H1 (cell line): Measurements from ENCODE around the gene METTL14. TPM values are rescaled to one million over a fixed set of nuclear protein-coding genes. Genes with fewer than 3 reads are reported as not detected.

Experiments used
- CTCF ChIA-PET: fragments of 300-600 bp; sonication (Branson Sonifier 250); formaldehyde crosslinking; loops from one replicate; lab custom pipeline; 2021; ENCODE audit not compliant: partially characterized antibody; lab: Charles Lee
- POLR2A ChIA-PET: fragments of 300-600 bp; sonication (Branson Sonifier 250); formaldehyde crosslinking; loops from one replicate; lab custom pipeline; 2021; ENCODE audit warnings: inconsistent platforms; ENCODE audit not compliant: partially characterized antibody; lab: Charles Lee
- DNase-seq, 2 experiments: peaks; one replicate each; pipeline versions ENCODE4 v3.0.0 to v3.0.0-alpha.2; 2010 to 2022; ENCODE audit warnings: low spot score in 2 of 2, low read depth in 1 of 2, mixed read lengths in 1 of 2
- FAIRE-seq: peaks from 2 replicates; lab custom pipeline; 2011; peaks lifted over from hg19 to GRCh38; lab: Jason Lieb, UNC
- H2AFZ ChIP-seq: 2 replicates; pipeline ENCODE4 v1.8.1; 2012; ENCODE audit warnings: low read length, inconsistent platforms
- H2AK5ac ChIP-seq: 2 replicates; pipeline ENCODE4 v1.6.1; 2013; ENCODE audit warnings: low read depth, low read length
- H2BK120ac ChIP-seq: replicated peaks from 2 replicates; pipeline ENCODE3; 2013; ENCODE audit warnings: low read depth, low read length, inconsistent platforms
- H2BK12ac ChIP-seq: 2 replicates; pipeline ENCODE4 v1.6.1; 2013; ENCODE audit warnings: low read depth, low read length
- H2BK15ac ChIP-seq: 2 replicates; pipeline ENCODE4 v1.6.1; 2013; ENCODE audit warnings: low read length
- H2BK20ac ChIP-seq: 2 replicates; pipeline ENCODE4 v1.6.1; 2013; ENCODE audit warnings: low read length
- H2BK5ac ChIP-seq: 2 replicates; pipeline ENCODE4 v1.6.1; 2013; ENCODE audit warnings: low read depth, low read length
- H3K14ac ChIP-seq: 2 replicates; pipeline ENCODE4 v1.6.1; 2013; ENCODE audit warnings: inconsistent platforms; ENCODE audit not compliant: insufficient read length
- H3K18ac ChIP-seq: 2 replicates; pipeline ENCODE4 v1.6.1; 2013; ENCODE audit warnings: low read length; ENCODE audit errors: extremely low read depth
- H3K23ac ChIP-seq: 2 replicates; pipeline ENCODE4 v1.6.1; 2013; ENCODE audit warnings: inconsistent platforms; ENCODE audit not compliant: insufficient read length
- H3K23me2 ChIP-seq: 2 replicates; pipeline ENCODE4 v1.6.1; 2013; ENCODE audit warnings: low read depth, low read length
- H3K27ac ChIP-seq: 2 replicates; pipeline ENCODE4 v1.6.1; 2011; ENCODE audit warnings: low read depth, low read length, inconsistent platforms
- H3K27me3 ChIP-seq, 4 experiments: replicated peaks in 1 of 4; 1 replicate in 1 of 4; 2 replicates in 3 of 4; pipeline versions ENCODE4 v1.6.1 to v1.8.1; 2011 to 2013; ENCODE audit warnings: low read length in 3 of 4, mild to moderate bottlenecking in 3 of 4, inconsistent platforms in 2 of 4, mixed read lengths in 2 of 4, moderate library complexity in 1 of 4; ENCODE audit not compliant: control insufficient read depth in 3 of 4, insufficient read depth in 3 of 4; ENCODE audit errors: extremely low read depth in 1 of 4
- H3K36me3 ChIP-seq, 4 experiments: 2 replicates each; pipeline versions ENCODE4 v1.6.1 to v1.8.1; 2011 to 2013; ENCODE audit warnings: mild to moderate bottlenecking in 4 of 4, low read length in 3 of 4, moderate library complexity in 2 of 4, control low read depth in 1 of 4, inconsistent platforms in 1 of 4; ENCODE audit not compliant: insufficient read depth in 4 of 4, control insufficient read depth in 2 of 4
- H3K4ac ChIP-seq: replicated peaks from 2 replicates; pipeline ENCODE3; 2013; ENCODE audit warnings: low read length, low read depth, mixed read lengths, inconsistent platforms; ENCODE audit not compliant: insufficient read length
- H3K4me1 ChIP-seq, 4 experiments: replicated peaks in 1 of 4; 1 replicate in 1 of 4; 2 replicates in 3 of 4; pipeline versions ENCODE4 v1.6.1 to v1.8.1; 2011 to 2013; ENCODE audit warnings: low read length in 3 of 4, inconsistent platforms in 2 of 4, mixed read lengths in 1 of 4; ENCODE audit not compliant: insufficient read depth in 4 of 4, control insufficient read depth in 3 of 4
- H3K4me2 ChIP-seq, 2 experiments: 2 replicates each; pipeline versions ENCODE4 v1.6.1 to v1.8.1; 2011 to 2013; ENCODE audit warnings: low read depth in 2 of 2, low read length in 2 of 2, control low read depth in 1 of 2, inconsistent platforms in 1 of 2, mild to moderate bottlenecking in 1 of 2; ENCODE audit not compliant: insufficient read depth in 1 of 2
- H3K4me3 ChIP-seq, 4 experiments: fragments of 200-600, 300-600 bp in 1 of 4; sonication (generic), shearing (Covaris generic), sonication (Bioruptor Twin) in 1 of 4; 2 replicates each; pipeline versions ENCODE4 v1.5.1 to v1.8.1; 2011 to 2016; ENCODE audit warnings: low read length in 4 of 4, low read depth in 3 of 4, control low read depth in 2 of 4, inconsistent platforms in 2 of 4, mild to moderate bottlenecking in 2 of 4, mixed read lengths in 1 of 4, moderate library complexity in 1 of 4; ENCODE audit not compliant: insufficient read depth in 2 of 4; ENCODE audit errors: extremely low read depth in 1 of 4
- H3K56ac ChIP-seq: replicated peaks from 2 replicates; pipeline ENCODE3; 2013; ENCODE audit warnings: low read depth, mild to moderate bottlenecking, mixed read lengths, low read length, inconsistent platforms; ENCODE audit not compliant: insufficient read length
- H3K79me1 ChIP-seq: 2 replicates; pipeline ENCODE4 v1.6.1; 2013; ENCODE audit warnings: low read depth, low read length, control low read depth
- H3K79me2 ChIP-seq, 2 experiments: 2 replicates each; pipeline versions ENCODE4 v1.6.1 to v1.8.1; 2012 to 2013; ENCODE audit warnings: low read length in 2 of 2, mild to moderate bottlenecking in 2 of 2, inconsistent platforms in 1 of 2; ENCODE audit not compliant: insufficient read depth in 2 of 2, control insufficient read depth in 1 of 2
- H3K9ac ChIP-seq, 4 experiments: replicated peaks in 1 of 4; 1 replicate in 1 of 4; 2 replicates in 3 of 4; pipeline versions ENCODE4 v1.6.1 to v1.8.1; 2011 to 2013; ENCODE audit warnings: low read depth in 3 of 4, low read length in 3 of 4, control low read depth in 2 of 4, mild to moderate bottlenecking in 2 of 4, moderate library complexity in 2 of 4, inconsistent platforms in 1 of 4; ENCODE audit errors: extremely low read depth in 1 of 4
- H3K9me3 ChIP-seq, 2 experiments: 2 replicates each; pipeline versions ENCODE4 v1.6.1 to v1.8.1; 2012 to 2013; ENCODE audit warnings: mild to moderate bottlenecking in 2 of 2, moderate library complexity in 2 of 2, control low read depth in 1 of 2, inconsistent platforms in 1 of 2, low read depth in 1 of 2, low read length in 1 of 2, mixed read lengths in 1 of 2; ENCODE audit not compliant: insufficient read depth in 2 of 2
- H4K20me1 ChIP-seq, 2 experiments: replicated peaks in 1 of 2; 2 replicates each; pipeline versions ENCODE3 to v1.8.1; 2011 to 2013; ENCODE audit warnings: inconsistent platforms in 2 of 2, low read length in 2 of 2, mild to moderate bottlenecking in 1 of 2; ENCODE audit not compliant: insufficient read depth in 2 of 2, control insufficient read depth in 1 of 2
- H4K5ac ChIP-seq: 2 replicates; pipeline ENCODE4 v1.6.1; 2013; ENCODE audit warnings: low read length, low read depth, mixed read lengths, inconsistent platforms; ENCODE audit not compliant: insufficient read length
- H4K8ac ChIP-seq: 2 replicates; pipeline ENCODE4 v1.8.0; 2013; ENCODE audit warnings: mild to moderate bottlenecking, moderate library complexity, low read length, inconsistent platforms; ENCODE audit not compliant: insufficient read depth; ENCODE audit errors: extremely low read depth
- H4K91ac ChIP-seq: replicated peaks from 2 replicates; pipeline ENCODE3; 2013; ENCODE audit warnings: low read length, mixed read lengths, inconsistent platforms; ENCODE audit not compliant: insufficient read length
- CBX5 ChIP-seq: fragments of 300-800, 300-1000 bp; sonication (generic); IDR thresholded peaks from 2 replicates; pipeline ENCODE4 v1.7.1; 2016; ENCODE audit warnings: antibody characterized with exemption, low read length, low read depth
- EP300 ChIP-seq, 2 experiments: IDR thresholded peaks; 1 replicate in 1 of 2; 2 replicates in 1 of 2; pipeline ENCODE4 v1.6.1; 2011 to 2012; ENCODE audit warnings: low read depth in 2 of 2, low read length in 2 of 2, mild to moderate bottlenecking in 2 of 2, borderline replicate concordance in 1 of 2, inconsistent platforms in 1 of 2, moderate library complexity in 1 of 2
- EZH2 ChIP-seq: fragments of 200-600 bp; sonication (generic); IDR thresholded peaks from 2 replicates; pipeline ENCODE4 v1.7.1; 2012; ENCODE audit warnings: low read depth, mild to moderate bottlenecking, moderate library complexity, low read length, inconsistent platforms; ENCODE audit not compliant: severe bottlenecking
- TAF7 ChIP-seq: optimal IDR thresholded peaks from 2 replicates; pipeline ENCODE3; 2011; ENCODE audit warnings: low read depth, mild to moderate bottlenecking, inconsistent platforms, low read length, moderate library complexity, borderline replicate concordance
- WGBS, 2 experiments: shearing (Covaris generic) in 1 of 2; methylation state at CpG; one replicate each; pipeline versions ENCODE4 v1.1.6 to v1.1.7; 2013 to 2015; ENCODE audit warnings: low lambda C conversion rate in 2 of 2, mixed read lengths in 2 of 2, inconsistent platforms in 1 of 2, low coverage in 1 of 2, missing lambda C conversion rate in 1 of 2; ENCODE audit not compliant: insufficient replicate concordance in 2 of 2, insufficient coverage in 1 of 2, insufficient read length in 1 of 2; ENCODE audit errors: extremely low coverage in 1 of 2, missing lambda C conversion rate in 1 of 2; 5-methylcytosine and 5-hydroxymethylcytosine counted together
- polyA plus RNA-seq, 7 experiments: library from polyadenylated mRNA; depleted of rRNA in 3 of 7; stranded (reverse) in 5 of 7; unstranded in 2 of 7; fragments of >200 nt in 5 of 7; fragments of 200-250 nt in 2 of 7; gene quantifications; 1 replicate in 5 of 7; 2 replicates in 1 of 7; 4 replicates in 1 of 7; pipeline versions ENCODE4 v1.2.1 to v1.2.3, GENCODE V29; 2011 to 2013; ENCODE audit warnings: missing spikeins in 2 of 7, mixed read lengths in 2 of 7
- total RNA-seq: library from RNA; stranded (reverse); fragmentation: NEBNext Ultra II Directional; extraction: Animal tissue kit (Norgen Biotek cat#: 25700); gene quantifications from 2 replicates; pipeline ENCODE4 v1.2.1, GENCODE V29; 2021

Gene METTL14
- total and polyA plus RNA-seq, 2 of the 8 experiments (the other 6 are each of a cell fraction or from before 2014, with no cell fraction given), result 8.8 to 57.3 TPM

DNA sequence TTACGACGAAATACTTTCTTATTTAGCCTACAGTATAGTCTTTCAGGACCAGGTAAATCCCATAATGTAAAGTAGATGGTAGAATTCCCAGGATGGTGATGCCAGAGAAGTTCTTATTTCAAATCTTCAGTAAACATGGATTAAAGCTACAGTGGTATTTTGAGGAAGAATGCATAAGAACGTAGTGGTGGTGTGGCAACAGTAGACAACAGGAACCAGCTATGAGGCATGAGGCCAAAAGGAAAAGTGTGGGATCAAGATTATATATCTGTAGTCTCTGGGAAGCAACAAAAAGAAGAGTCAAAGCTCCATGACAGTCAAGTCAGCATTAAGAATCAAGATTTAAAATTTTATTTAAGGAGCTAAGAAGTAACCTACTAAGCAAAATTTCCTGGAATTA, 60.2 kb downstream of the METTL14 start:
- Histone ChIP-seq H4K91ac (no peak overlapping the region), H2AFZ (no peak overlapping the region), H3K14ac (no peak overlapping the region), H4K20me1 (no peaks in the 10 kb centered on the region), H2BK5ac (no peak overlapping the region), H2BK120ac (no peak overlapping the region), H3K36me3 (peaks cover 8 to 33% (median 22%) of the 10 kb centered on the region in 4 experiments), H3K23ac (no peak overlapping the region), H2AK5ac (no peak overlapping the region), H3K9me3 (no peaks in the 10 kb centered on the region), H3K4me3 (no peak overlapping the region), H3K4me2 (no peak overlapping the region), H3K4ac (no peak overlapping the region), H2BK15ac (no peak overlapping the region), H3K79me1 (no peaks in the 10 kb centered on the region), H3K79me2 (no peaks in the 10 kb centered on the region), H3K18ac (no peak overlapping the region), H4K8ac (no peak overlapping the region), H3K56ac (no peak overlapping the region), H3K4me1 (no peaks in the 10 kb centered on the region), H3K27ac (no peak overlapping the region), H3K27me3 (no peaks in the 10 kb centered on the region), H4K5ac (no peak overlapping the region), H3K23me2 (no peaks in the 10 kb centered on the region), H2BK20ac (no peak overlapping the region), H3K9ac (no peak overlapping the region), H2BK12ac (no peak overlapping the region)
- TF ChIP-seq TAF7 (no peak), CBX5 (no peak), EZH2 (no peak), EP300 (IDR thresholded peaks at IDR 0.05; ENCODE audit: borderline replicate concordance in 1 of 2, low read depth in 2 of 2, low read length in 2 of 2) (no peak)
- ChIA-PET POLR2A (interaction anchor here (0.7 kb wide), 1 partner anchor 22 kb away, joined by 3 read pairs; no protein-coding TSS in a partner anchor), CTCF (interaction anchor here (0.8 to 2.6 kb wide), 7 partner anchors 9 to 235 kb away, joined by 3 to 14 read pairs (median 5); no protein-coding TSS in a partner anchor)
- no peak for DNase-seq
- no peak for FAIRE-seq
- 87% methylated on average over 3 of the region's 3 CpGs; no CpG with 5 or more reads in 1 of the 2 experiments for WGBS, 2 experiments
